SK-N-DZ (cell line): ENCODE measurements around the gene ATXN1.

Source experiments
- DNase-seq: peaks from one replicate; pipeline ENCODE4 v3.0.0-alpha.2; 2015; ENCODE audit warnings: low spot score

ATXN1 gene

DNA sequence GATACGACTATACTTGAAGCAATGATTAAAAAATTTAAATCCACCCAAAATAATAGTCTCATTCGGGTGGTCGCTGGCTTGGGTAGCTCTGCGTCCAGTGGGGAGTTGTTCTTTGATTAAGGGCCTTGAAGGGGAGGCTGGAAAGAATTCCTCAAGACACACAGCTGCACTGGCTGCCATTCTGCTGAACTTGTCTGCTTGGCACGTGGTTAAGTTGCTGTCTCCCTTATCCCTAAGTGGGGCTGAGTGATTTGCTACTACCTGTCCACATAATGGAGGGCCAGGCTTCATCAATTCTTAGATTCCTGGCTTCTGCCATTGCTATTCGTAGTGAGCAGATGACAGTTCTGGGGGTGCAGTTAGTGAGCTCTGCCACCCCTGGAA is 424.4 kb downstream of the ATXN1 start:
- no peak for DNase-seq

DNA sequence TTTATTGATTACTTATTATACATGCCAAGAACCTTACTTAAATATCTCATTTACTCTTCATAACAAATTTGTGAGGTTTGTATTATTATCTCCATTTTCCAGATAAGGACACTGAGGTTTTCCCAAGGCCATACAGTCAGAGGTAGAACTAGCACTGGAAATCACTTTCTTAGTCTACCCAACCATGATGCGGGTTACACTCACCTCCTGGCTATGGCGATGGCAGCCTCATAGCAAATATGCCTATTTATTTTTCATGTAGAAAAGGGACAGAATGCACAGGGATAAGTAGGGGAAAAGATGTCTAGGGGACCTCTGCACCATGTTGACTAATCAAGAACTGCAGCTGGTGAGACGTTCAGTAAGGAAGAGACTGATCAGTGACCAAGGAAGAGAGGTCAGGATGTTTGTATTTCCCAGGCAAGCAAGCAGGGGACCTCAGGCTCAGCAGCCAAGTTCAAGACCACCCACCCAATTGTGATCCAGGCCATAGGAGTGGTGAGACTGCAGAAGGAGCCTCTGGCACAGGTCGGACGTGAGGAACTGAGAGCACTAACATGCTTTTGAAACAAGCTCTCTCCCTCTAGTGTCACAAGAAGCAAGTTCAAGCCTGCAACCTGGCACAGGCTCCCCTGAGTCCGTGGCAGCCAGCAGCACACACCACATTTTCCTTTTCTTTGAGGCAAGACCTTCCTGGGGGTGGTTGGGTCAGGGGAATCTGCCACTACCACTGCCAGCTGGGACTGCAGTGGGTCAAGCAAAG is 425.0 kb downstream of the ATXN1 start:
- no peak for DNase-seq

DNA sequence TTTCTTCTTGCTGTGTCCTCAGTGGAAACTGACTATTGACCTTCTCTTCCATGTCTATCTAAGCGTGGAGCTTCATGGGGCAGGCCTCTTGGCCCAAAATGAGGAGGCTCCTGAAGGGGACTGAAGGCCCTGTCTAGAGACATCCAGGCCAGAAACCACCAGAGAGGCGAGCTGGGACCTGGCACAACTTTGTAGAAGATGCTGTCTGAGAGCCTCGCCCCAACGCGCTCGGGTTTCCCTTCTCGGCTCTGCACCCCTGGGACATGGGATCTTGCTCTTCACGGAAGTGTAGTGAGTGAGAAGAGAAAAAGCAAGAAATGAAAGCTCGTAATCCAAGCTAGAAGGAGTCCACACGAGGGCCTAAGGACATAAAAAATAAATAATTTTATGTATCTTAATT is 426.1 kb downstream of the ATXN1 start:
- DNase-seq, result no peak

DNA sequence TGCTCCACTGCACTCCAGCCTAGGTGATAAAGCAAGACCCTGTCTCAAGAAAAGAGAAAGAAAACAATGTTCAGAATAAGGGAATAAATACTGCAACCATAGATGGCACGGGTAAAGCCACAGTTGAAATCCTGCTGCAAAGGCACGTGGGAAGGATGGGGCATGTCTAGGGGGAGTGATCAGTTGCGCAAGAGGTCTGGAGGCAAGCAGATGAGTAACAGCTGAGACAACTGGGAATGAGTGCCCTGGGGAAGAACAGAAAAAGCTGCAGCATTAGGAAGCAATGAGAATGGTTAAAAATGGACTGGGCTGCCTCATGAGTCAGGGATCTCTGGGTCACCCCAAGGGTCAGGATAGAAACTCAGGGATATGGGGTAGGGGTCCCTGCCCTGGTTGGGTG is 426.6 kb downstream of the ATXN1 start:
- no peak for DNase-seq

GRCh38 chr6:16333580-16333979 is 427.7 kb downstream of the ATXN1 start:
- no peak for DNase-seq

- DNase-seq, result peak; percentile 83
These were observed 429.1 kb downstream of the ATXN1 start for GRCh38 chr6:16332175-16332542.

DNA sequence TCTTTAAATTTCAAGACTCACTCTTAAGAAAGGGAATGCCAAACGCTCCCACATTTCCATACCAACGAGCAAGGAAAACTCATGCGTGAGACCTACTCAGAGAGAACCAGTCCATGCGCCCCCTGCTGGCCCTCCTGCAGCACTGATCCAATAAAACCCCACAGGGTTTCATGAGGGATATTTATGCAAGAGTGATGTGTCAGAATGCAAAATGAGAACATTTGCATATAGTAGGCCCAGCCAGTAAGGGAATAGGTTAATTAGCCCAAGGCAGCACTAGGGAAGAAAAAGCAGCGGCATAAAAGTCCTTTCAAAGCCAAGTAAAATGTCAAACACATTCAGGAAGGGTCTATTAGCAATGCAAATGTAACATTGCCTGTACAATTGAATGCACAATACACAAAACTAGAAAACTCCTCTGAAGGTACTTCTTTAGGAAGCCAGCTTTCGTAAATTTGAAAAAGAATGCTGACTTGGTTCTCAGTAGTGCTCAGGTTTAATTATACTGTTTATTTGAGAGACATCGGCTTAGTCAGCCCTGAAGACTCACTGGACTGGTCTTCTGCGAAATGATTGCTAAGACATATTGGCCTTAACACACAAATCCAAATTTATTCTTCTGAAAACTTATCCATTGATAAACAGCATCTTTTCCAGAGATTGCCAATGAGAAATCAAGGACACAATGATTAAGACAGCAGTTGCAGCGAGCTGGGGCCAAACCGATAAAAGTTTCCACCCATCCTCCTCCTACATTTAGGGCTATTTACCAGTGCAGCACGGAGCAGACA is 429.7 kb downstream of the ATXN1 start:
- peak; percentile 70 for DNase-seq

DNA sequence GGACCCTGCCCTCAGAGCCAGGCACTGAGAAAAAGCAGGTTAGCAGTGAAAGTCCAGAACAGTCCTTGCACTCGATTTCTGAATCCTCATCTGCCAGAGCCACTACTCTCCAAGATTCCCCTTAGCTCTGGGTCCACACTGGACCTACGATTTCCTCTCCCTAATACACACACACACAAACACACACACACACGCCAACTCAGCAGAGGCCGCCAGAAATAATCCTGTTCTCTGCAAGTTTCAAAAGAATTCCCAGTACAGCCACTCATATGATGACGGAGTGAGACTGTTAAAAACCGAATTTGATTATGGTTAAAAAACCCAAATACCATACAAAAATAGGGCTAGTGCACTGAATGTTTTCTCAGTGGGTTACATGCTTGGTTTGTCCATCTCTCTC is 432.0 kb downstream of the ATXN1 start:
- no peak for DNase-seq

GRCh38 chr6:16327777-16328325 is 433.4 kb downstream of the ATXN1 start:
- no peak for DNase-seq

DNA sequence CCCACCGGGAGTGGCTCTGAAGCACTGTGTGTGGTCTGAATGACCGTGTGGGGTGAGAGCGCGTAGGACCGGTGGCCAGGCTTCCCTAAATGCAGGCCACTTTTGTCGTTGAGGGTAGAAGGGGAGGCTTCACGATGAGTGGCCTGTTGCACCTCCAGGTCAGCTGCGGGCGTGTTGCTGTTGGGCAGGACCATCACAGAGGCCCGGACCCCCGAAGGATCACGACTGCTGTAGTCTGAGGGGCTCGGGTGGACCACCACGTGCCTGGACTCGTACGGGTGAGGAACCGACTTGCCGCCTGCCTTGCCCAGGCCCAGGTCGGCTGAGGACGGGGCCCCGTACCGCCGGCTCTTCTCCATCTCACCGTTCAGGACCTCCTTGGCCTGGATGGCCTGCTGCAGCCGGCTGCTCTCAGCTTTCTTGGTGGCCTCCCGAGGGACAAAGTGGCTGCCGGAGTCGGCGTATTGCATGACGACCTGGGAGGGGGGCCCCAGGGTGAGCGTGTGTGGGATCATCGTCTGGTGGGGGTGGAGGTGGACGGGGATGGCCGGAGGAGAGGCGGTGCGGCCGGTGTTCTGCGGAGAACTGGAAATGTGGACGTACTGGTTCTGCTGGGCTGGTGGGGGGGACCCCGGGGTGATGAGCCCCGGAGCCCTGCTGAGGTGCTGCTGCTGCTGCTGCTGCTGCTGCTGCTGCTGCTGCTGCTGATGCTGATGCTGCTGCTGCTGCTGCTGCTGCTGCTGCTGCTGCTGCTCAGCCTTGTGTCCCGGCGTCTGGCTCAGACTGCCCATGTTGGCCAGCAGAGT is 434.1 kb downstream of the ATXN1 start:
- DNase-seq, result no peak

DNA sequence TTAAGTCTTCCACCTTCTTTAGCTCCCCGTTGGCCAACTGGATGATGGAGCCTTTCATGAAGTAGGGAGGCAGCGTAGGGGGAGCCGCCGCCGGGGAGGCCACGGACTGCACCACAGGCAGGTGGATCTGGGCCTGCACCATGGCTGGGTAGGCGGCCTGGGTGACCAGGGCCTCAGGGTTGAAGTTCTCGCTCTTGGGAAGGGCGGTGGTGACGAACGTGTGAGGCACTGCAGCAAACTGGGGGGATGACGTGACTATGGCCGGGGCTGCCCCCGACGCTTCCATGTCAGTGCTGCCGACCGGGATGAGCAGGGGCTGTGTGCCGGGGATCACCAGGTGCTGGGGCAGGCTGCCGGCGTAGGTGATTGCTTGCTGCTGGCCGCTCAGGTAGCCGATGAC is 434.7 kb downstream of the ATXN1 start:
- no peak for DNase-seq

DNA sequence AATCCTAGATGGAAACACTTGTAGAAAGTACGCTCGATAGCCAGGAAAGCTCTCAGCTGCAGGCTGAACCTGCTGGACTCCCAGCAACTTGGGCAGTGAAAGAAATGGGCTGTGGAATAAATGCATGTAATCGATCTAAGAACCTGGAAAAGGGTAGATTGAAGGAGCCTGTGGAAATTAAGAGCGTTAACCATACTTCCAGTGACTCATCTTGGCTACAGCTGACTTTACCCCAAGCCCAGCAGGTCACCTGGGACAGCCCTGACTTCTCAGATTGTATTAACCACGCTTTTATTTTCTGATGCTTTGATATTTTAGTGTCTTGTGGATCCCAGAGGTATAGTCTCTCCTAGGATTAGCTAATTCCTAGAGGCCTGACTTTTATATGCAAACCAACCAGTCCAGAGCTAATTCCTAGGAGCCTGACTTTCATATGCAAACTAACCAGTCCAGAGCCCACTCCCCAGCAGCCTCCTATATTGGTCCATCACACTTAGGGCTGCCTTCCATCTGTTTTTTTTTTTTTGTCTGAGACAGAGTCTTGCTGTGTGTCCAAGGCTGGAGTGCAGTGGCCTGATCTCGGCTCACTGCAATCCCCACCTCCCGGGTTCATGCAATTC is 436.5 kb downstream of the ATXN1 start:
- no peak for DNase-seq

GRCh38 chr6:16324184-16324583 is 437.1 kb downstream of the ATXN1 start:
- DNase-seq, result no peak

DNA sequence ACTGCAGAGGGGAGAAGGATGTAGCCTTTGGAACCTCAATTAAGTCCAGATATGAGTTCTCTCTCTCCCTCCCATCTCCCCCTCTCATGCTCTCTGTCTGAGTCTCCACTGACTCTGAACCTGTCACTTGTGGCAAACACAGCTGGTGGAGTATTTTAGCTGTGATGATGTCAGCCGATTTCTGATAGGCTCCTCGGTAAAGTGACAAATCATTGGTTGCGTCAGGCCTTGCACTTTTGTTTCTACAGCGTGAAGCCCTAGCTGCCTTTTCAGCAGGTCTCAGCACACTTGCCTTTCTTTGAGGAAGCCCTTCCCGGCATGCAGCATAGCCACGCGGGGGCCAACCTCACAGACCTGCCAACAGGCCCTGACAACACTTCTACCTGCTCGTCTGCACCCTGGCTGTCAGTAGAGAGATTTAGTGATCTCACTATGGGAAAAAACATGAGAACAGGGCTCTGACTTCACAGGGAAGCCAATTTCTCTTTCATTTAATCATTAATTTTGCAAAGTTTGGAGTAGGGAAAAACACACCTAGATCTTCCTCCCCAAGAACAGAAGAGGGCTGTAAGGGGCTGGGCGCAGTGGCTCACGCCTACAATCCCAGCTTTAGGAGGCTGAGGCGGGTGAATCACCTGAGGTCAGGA is 438.5 kb downstream of the ATXN1 start:
- DNase-seq, result peak; percentile 45

- DNase-seq, result no peak
These were observed 439.4 kb downstream of the ATXN1 start for GRCh38 chr6:16321826-16322225.

DNA sequence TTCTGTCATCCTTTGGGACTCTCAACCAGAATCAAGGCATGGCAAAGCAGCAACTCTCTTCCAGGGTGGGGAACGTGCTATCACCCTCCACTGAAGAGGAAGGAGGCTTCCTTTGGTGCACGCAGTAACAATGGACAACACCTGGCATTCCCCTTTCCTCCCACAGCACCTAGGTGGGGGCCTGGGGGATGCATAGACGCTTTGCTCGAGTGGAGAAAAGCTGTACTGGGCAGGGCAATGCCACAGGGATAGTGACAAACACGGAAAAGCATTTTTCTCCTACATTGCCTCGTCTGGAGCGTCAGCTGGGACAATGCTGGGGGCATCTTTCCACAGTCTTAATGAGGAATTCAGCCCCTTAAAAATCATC is 439.9 kb downstream of the ATXN1 start:
- no peak for DNase-seq

GRCh38 chr6:16320533-16321340 is 440.5 kb downstream of the ATXN1 start:
- DNase-seq, result no peak

DNA sequence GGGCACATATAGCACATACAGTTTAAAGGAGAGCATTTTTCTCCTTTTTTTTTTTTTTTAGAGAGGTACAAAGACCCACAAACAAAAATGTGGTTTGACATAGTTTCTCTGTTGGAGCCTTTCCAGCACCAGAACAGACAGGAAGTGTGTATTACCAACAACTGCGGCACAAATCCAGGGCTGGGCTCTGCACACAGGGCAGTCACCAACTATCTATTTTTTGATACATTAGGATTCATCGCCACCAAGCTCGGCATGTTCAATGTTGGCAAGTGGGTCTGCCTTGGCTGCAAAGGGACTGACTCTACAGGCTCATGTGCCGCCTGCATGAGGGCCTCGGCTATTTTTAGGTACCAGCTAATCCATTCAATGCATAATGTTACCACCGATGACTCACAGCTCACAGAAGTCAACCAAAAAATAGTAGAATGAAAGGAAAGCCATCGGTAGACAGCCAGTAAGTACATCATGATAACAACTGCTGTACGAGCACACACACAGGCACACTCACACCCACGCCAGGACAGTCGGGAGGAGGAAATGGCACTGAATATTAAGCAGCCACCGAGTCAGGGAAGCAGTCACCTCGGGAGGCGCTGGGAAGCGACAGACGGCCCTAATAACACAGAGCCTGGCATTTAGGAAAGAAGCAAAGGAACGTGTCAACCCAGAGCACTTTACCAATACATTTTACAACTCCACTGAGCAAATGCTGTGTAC is 441.3 kb downstream of the ATXN1 start:
- DNase-seq, result no peak

DNA sequence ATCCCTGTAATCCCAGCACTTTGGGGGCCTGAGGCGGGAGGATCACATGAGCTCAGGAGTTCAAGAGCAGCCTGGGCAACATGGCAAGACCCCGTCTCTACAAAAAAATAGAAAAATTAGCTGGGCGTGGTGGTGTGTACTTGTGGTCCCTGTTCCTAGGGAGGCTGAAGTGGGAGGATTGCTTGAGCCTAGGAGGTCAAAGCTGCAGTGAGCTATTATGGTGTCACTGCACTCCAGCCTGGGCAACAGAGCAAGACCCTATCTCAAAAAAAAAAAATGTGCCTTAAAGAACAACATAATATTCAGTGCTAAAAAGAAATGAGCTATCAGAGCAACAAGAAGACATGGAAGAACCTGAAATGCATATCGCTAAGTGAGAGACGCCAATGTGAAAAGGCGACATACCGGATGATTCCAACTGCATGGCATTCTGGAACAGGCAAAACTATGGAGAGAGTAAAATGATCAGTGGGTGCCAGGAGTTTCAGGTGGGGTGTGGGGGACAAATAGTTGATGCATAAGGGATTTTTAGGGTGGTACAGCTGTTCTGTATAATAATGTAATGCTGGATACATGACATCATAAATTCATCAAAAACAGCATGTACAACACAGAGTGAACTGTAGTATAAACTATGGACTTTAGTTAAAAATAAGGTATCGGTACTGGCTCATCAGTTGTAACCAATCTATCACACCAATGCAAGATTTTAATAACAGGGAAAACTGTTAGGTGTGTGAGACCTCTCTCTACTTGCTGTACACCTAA is 442.1 kb downstream of the ATXN1 start:
- DNase-seq, result no peak
